Nephron (organoid): ENCODE data around the gene WDR53.

ENCODE experiments used
- H3K27ac Mint-ChIP-seq, 3 experiments: 2 replicates each; pipeline ENCODE4 v1.8.0; 2020; ENCODE audit warnings: mixed read lengths in 3 of 3, mild to moderate bottlenecking in 2 of 3, moderate library complexity in 1 of 3
- H3K27me3 Mint-ChIP-seq: 2 replicates; pipeline ENCODE4 v1.8.0; 2021; ENCODE audit warnings: low read depth, mild to moderate bottlenecking, moderate library complexity, mixed read lengths
- H3K36me3 Mint-ChIP-seq: 2 replicates; pipeline ENCODE4 v1.8.0; 2020; ENCODE audit warnings: low read depth, mixed read lengths
- H3K4me1 Mint-ChIP-seq: 2 replicates; pipeline ENCODE4 v1.8.0; 2020; ENCODE audit warnings: mixed read lengths
- H3K4me3 Mint-ChIP-seq, 3 experiments: 2 replicates each; pipeline ENCODE4 v1.8.0; 2020; ENCODE audit warnings: mild to moderate bottlenecking in 3 of 3, mixed read lengths in 3 of 3, moderate library complexity in 2 of 3
- H3K9me3 Mint-ChIP-seq: 2 replicates; pipeline ENCODE4 v1.8.0; 2020; ENCODE audit warnings: mixed read lengths
- TF ChIP-seq, protein P1 (sequence below), 3 experiments: fragments of 200-600 bp; sonication (generic); IDR thresholded peaks; one replicate each; pipeline ENCODE4 v1.5.0; 2021; ENCODE audit warnings: antibody characterized with exemption in 3 of 3; ENCODE audit not compliant: unreplicated experiment in 3 of 3

Gene WDR53

DNA sequence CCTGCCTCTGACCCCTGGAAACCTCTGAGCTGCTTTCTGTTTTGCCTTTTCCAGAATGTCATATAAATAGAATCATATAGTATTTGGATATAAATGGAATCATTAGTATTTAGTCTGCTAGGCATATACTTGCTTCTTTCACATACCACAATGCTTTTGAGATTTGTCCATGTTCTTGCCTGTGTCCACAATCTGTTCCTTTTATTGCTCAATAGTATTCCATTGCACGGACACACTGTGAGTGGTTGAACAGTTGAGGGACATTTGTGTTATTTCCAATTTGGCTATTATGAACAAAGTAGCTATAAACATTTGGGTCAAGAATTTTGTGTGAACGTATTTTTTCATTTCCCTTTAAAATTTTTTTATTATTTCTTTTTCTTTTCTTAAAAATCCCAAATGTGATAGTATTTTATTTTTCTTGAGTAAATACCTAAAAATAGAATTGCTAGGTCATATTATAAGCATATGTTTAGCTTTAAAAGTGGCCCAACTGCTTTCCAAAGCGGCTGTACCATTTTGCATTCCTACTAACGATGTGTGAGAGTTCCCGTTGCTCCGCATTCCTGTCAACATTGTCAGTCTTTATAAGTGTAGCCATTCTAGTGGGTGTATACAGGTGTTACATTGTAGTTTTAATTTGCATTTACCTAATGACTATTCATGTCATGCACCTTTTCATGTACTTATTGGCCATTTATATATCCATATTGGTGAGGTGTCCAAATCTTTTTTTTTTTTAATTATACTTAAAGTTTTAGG is 26.5 kb downstream of the WDR53 start:
- Mint-ChIP-seq H3K4me1 (no peaks in the 10 kb centered on the region), H3K27ac (no peak overlapping the region), H3K9me3 (peaks cover 5% of the 10 kb centered on the region), H3K36me3 (no peaks in the 10 kb centered on the region), H3K27me3 (no peaks in the 10 kb centered on the region), H3K4me3 (no peak overlapping the region)
- TF ChIP-seq, protein P1, sequence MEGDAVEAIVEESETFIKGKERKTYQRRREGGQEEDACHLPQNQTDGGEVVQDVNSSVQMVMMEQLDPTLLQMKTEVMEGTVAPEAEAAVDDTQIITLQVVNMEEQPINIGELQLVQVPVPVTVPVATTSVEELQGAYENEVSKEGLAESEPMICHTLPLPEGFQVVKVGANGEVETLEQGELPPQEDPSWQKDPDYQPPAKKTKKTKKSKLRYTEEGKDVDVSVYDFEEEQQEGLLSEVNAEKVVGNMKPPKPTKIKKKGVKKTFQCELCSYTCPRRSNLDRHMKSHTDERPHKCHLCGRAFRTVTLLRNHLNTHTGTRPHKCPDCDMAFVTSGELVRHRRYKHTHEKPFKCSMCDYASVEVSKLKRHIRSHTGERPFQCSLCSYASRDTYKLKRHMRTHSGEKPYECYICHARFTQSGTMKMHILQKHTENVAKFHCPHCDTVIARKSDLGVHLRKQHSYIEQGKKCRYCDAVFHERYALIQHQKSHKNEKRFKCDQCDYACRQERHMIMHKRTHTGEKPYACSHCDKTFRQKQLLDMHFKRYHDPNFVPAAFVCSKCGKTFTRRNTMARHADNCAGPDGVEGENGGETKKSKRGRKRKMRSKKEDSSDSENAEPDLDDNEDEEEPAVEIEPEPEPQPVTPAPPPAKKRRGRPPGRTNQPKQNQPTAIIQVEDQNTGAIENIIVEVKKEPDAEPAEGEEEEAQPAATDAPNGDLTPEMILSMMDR (IDR thresholded peaks at IDR 0.05; ENCODE audit: unreplicated experiment in 3 of 3): no peak

DNA sequence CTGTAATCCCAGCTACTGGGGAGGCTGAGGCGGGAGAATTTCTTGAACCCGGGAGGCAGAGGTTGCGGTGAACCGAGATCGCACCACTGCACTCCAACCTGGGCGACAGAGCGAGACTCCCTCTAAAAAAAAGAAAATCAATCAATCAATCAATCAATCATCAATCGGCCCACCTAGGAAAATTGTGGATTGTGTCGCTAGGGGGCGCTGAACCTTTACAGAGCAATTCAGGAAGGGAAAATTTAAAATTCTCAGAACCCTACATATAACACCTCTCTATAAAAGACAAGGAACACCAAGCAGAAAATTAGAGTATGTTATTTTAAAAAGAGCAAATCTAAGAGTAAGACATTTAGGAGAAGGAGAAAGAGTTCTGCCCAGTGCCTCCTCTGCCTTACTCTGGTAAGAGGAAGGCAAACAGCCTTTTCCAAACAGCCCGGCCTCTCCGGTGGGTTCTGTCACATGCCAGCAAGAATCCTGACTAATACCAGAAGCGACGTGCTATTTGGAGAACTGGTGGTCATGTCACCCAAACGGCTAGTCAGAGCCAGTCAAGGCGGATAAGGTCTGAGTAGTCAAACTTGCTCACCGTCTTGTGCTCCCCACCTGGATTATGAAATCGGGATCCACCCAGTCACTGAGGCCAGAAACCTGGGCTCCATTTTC is 30.9 kb downstream of the WDR53 start:
- Mint-ChIP-seq H3K4me3 (no peak overlapping the region), H3K27me3 (peaks cover 17% of the 10 kb centered on the region), H3K36me3 (no peaks in the 10 kb centered on the region), H3K9me3 (peaks cover 2% of the 10 kb centered on the region), H3K4me1 (no peaks in the 10 kb centered on the region), H3K27ac (no peak overlapping the region)
- TF ChIP-seq, protein P1 (IDR thresholded peaks at IDR 0.05; ENCODE audit: unreplicated experiment in 3 of 3): peak; percentile 40 to 57 (median 54)

DNA sequence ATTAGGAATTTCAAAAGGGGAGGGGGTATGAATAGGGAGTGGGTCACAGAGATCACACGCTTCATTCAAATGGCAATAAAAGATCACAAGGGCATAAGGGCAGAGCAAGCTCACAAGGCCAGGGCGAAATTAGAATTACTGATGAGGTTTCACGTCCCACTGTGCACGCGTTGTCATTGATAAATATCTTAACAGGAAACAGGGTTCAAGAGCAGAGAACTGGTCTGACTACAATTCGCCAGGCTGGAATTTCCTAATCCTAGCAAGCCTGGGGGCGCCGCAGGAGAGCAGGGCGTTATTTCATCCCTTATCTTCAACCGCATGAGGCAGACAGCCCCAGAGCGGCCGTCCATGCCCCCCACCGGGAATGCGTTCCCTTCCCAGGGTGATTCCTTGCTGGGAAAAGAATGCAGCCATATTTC is 35.1 kb downstream of the WDR53 start:
- Mint-ChIP-seq H3K27ac (no peak overlapping the region), H3K36me3 (peaks cover 5% of the 10 kb centered on the region), H3K9me3 (peaks cover 11% of the 10 kb centered on the region), H3K27me3 (peaks cover 32% of the 10 kb centered on the region), H3K4me3 (no peak overlapping the region), H3K4me1 (no peaks in the 10 kb centered on the region)
- TF ChIP-seq, protein P1 (IDR thresholded peaks at IDR 0.05; ENCODE audit: unreplicated experiment in 3 of 3): no peak

DNA sequence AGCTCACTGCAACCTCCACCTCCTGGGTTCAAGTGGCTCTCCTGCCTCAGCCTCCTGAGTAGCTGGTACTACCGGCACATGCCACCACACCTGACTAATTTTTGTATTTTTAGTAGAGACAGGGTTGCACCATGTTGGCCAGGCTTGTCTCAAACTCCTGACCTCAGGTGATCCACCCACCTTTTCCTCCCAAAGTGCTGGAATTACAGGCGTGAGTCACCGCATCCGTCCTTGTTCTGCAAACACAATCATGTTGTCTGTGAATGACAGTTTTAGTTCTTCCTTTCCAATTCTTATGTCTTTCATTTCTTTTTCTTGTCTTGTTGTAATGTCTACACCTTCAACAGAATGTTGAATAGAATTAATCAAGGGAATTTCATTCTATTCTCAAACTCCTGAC is 36.9 kb downstream of the WDR53 start:
- H3K27me3 Mint-ChIP-seq: peaks cover 36% of the 10 kb centered on the region
- no peak overlapping the region for H3K4me3 Mint-ChIP-seq
- TF ChIP-seq, protein P1 (IDR thresholded peaks at IDR 0.05; ENCODE audit: unreplicated experiment in 3 of 3): no peak
- H3K4me1 Mint-ChIP-seq: no peaks in the 10 kb centered on the region
- H3K9me3 Mint-ChIP-seq: peaks cover 11% of the 10 kb centered on the region
- peaks cover 5% of the 10 kb centered on the region for H3K36me3 Mint-ChIP-seq
- no peak overlapping the region for H3K27ac Mint-ChIP-seq

DNA sequence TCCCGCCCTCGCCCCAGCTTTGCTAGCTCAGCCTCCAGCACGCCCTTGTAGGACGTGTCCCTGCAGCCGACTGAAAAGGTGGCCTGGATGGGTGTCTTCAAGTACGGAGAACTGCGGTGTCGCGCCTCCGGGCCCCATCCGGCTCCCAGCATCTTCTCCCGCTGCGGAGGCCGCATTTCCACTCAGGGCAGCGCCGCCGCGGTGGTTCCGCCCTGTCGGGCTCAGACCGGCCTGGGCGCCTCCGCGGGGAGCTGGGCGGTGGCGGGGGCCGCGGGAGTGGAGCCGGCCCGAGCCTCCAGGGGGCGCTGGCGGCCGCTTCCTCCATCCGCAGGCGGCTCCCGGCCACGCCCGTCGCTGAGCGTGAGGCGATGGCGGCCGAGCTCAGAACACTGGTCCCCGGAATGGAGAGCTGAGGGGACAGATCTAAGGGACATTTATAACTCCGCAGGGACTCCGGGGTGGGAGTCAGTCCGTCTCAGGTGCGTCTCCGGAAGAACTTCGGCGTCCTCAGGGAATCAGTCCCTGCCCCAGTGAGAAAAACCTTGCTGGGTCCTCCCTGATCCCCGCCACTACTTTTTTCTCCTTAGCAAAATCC is 39.6 kb downstream of the WDR53 start:
- Mint-ChIP-seq H3K4me1 (no peaks in the 10 kb centered on the region), H3K36me3 (peaks cover 5% of the 10 kb centered on the region)

More for the DNA sequence above, 39.6 kb downstream of the WDR53 start:
- H3K27me3 Mint-ChIP-seq: peaks cover 31% of the 10 kb centered on the region
- H3K27ac Mint-ChIP-seq: no peak overlapping the region
- peak overlapping the region; percentile 35 to 47 (median 44) for H3K4me3 Mint-ChIP-seq
- peaks cover 20% of the 10 kb centered on the region for H3K9me3 Mint-ChIP-seq
- TF ChIP-seq, protein P1 (IDR thresholded peaks at IDR 0.05; ENCODE audit: unreplicated experiment in 3 of 3): peak; percentile 68 to 74 (median 72)
